HCT116 (cell line): ENCODE data around the gene BLOC1S3. TPM values are rescaled to one million over a fixed set of nuclear protein-coding genes. Genes with fewer than 3 reads are reported as not detected.
A peak's percentile ranks its signal among the peaks of the same experiment; 100 is the strongest.

Source experiments
- ATAC-seq: fragments of 200-7000 bp; cut with Tn5 transposase; 2 replicates; pipeline ENCODE4 v1.9.1; 2020; ENCODE audit warnings: mild to moderate bottlenecking, moderate library complexity
- BruUV-seq: library from RNA; stranded (reverse); fragments of 400-500 nt; replicated peaks from 2 replicates; lab custom pipeline; 2021; lab: Mats Ljungman, UMichigan
- CTCF ChIA-PET: fragments of 300-600 bp; sonication (Branson Sonifier 250); formaldehyde crosslinking; loops from one replicate; lab custom pipeline; 2021; ENCODE audit warnings: antibody characterized with exemption; lab: Charles Lee
- POLR2A ChIA-PET: fragments of 300-600, 350-600 bp; sonication (Branson Sonifier 250); formaldehyde crosslinking; loops from one replicate; lab custom pipeline; 2021; ENCODE audit warnings: antibody characterized with exemption; lab: Charles Lee
- RAD21 ChIA-PET, 2 experiments: fragments of 300-600 bp; sonication (Branson Sonifier 250); formaldehyde crosslinking; loops; one replicate each; lab custom pipeline; 2023; ENCODE audit warnings: low total read pairs in 2 of 2; ENCODE audit not compliant: uncharacterized antibody in 2 of 2, unreplicated experiment in 2 of 2, low non-redundant PET in 1 of 2; lab: Charles Lee
- DNase-seq: peaks from one replicate; pipeline ENCODE4 v3.0.0-alpha.2; 2010; ENCODE audit warnings: low read depth, low spot score
- H2AFZ ChIP-seq: fragments of 200-600 bp; shearing (Covaris generic), sonication (generic); 2 replicates; pipeline ENCODE4 v1.6.1; 2017; ENCODE audit warnings: low read depth, mixed run types, mixed read lengths, antibody characterized with exemption, low read length; ENCODE audit not compliant: poor library complexity, severe bottlenecking
- H3K27ac ChIP-seq: 2 replicates; pipeline ENCODE4 v1.5.1; 2012; ENCODE audit warnings: low read depth, low read length
- H3K27me3 ChIP-seq: fragments of 200-600 bp; sonication (generic); 2 replicates; pipeline ENCODE4 v1.6.1; 2016; ENCODE audit warnings: mixed run types, low read length, mixed read lengths; ENCODE audit not compliant: insufficient read depth
- H3K36me3 ChIP-seq, 2 experiments: fragments of 200-500 bp in 1 of 2; fragments of 200-600 bp in 1 of 2; sonication (Bioruptor generic) in 1 of 2; sonication (generic) in 1 of 2; 2 replicates each; pipeline versions ENCODE4 v1.5.1 to v1.6.1; 2014 to 2016; ENCODE audit warnings: low read length in 2 of 2, inconsistent platforms in 1 of 2, mixed read lengths in 1 of 2, mixed run types in 1 of 2; ENCODE audit not compliant: insufficient read depth in 2 of 2, control insufficient read depth in 1 of 2
- H3K4me1 ChIP-seq, 2 experiments: fragments of 200-600 bp in 1 of 2; sonication (generic) in 1 of 2; 2 replicates each; pipeline versions ENCODE4 v1.5.1 to v1.6.1; 2012 to 2017; ENCODE audit warnings: low read length in 2 of 2, inconsistent platforms in 1 of 2, mild to moderate bottlenecking in 1 of 2, mixed read lengths in 1 of 2, mixed run types in 1 of 2, moderate library complexity in 1 of 2; ENCODE audit not compliant: insufficient read depth in 2 of 2, control insufficient read depth in 1 of 2
- H3K4me2 ChIP-seq: fragments of 200-600 bp; sonication (generic); 2 replicates; pipeline ENCODE4 v1.6.1; 2017; ENCODE audit warnings: mixed run types, low read length, mixed read lengths
- H3K4me3 ChIP-seq, 2 experiments: fragments of 200-600 bp in 1 of 2; sonication (generic) in 1 of 2; replicated peaks in 1 of 2; 2 replicates each; pipeline ENCODE4 v1.5.1; 2011 to 2016; ENCODE audit warnings: low read length in 2 of 2, control low read depth in 1 of 2, low read depth in 1 of 2, mild to moderate bottlenecking in 1 of 2, mixed read lengths in 1 of 2, mixed run types in 1 of 2
- H3K79me2 ChIP-seq: fragments of 200-600 bp; sonication (generic); 2 replicates; pipeline ENCODE4 v1.6.1; 2017; ENCODE audit warnings: mild to moderate bottlenecking, mixed run types, low read length, moderate library complexity, mixed read lengths; ENCODE audit not compliant: insufficient read depth
- H3K9ac ChIP-seq: fragments of 200-600 bp; sonication (generic); 2 replicates; pipeline ENCODE4 v1.6.1; 2016; ENCODE audit warnings: low read length, mixed read lengths
- H3K9me2 ChIP-seq: fragments of 200-600 bp; sonication (generic), shearing (Covaris generic); 2 replicates; pipeline ENCODE4 v1.6.1; 2017; ENCODE audit warnings: mixed run types, mild to moderate bottlenecking, moderate library complexity; ENCODE audit not compliant: insufficient read depth
- H3K9me3 ChIP-seq, 2 experiments: fragments of 200-500 bp in 1 of 2; fragments of 200-600 bp in 1 of 2; sonication (Bioruptor generic) in 1 of 2; sonication (generic) in 1 of 2; 2 replicates each; pipeline ENCODE4 v1.6.1; 2014 to 2017; ENCODE audit warnings: low read length in 2 of 2, mixed read lengths in 2 of 2, inconsistent platforms in 1 of 2, low read depth in 1 of 2, mild to moderate bottlenecking in 1 of 2, mixed run types in 1 of 2, moderate library complexity in 1 of 2; ENCODE audit not compliant: control insufficient read depth in 1 of 2, insufficient read depth in 1 of 2
- H4K20me1 ChIP-seq: fragments of 200-600 bp; sonication (generic), shearing (Covaris generic); 2 replicates; pipeline ENCODE4 v1.6.1; 2017; ENCODE audit warnings: mixed run types, mild to moderate bottlenecking, moderate library complexity; ENCODE audit not compliant: insufficient read depth
- ELF1 ChIP-seq: IDR thresholded peaks from 2 replicates; pipeline ENCODE4 v1.6.1; 2012; ENCODE audit warnings: low read depth, borderline replicate concordance
- intact Hi-C: fragments of 100-400 bp; cut with micrococcal nuclease; formaldehyde crosslinking; loops from 2 replicates; pipeline ENCODE4 v1.10.0; 2022
- total RNA-seq: library from RNA; stranded (reverse); gene quantifications from one replicate; pipeline ENCODE4 v1.2.1, GENCODE V29; 2021; ENCODE audit not compliant: unreplicated experiment
- TF ChIP-seq, protein P1 (sequence below), 3 experiments: fragments of 200-600 bp in 1 of 3; sonication (generic) in 1 of 3; IDR thresholded peaks in 2 of 3; conservative IDR thresholded peaks in 1 of 3; 2 replicates each; pipeline ENCODE4 v1.5.1; 2012 to 2017; ENCODE audit warnings: low read depth in 2 of 3, low read length in 2 of 3, antibody characterized with exemption in 1 of 3, borderline replicate concordance in 1 of 3, control low read depth in 1 of 3, mild to moderate bottlenecking in 1 of 3, mixed read lengths in 1 of 3, mixed run types in 1 of 3, moderate library complexity in 1 of 3; ENCODE audit not compliant: insufficient read depth in 1 of 3

Gene BLOC1S3
- total RNA-seq, 1 experiment from 2014 or later = 12.2 TPM

DNA sequence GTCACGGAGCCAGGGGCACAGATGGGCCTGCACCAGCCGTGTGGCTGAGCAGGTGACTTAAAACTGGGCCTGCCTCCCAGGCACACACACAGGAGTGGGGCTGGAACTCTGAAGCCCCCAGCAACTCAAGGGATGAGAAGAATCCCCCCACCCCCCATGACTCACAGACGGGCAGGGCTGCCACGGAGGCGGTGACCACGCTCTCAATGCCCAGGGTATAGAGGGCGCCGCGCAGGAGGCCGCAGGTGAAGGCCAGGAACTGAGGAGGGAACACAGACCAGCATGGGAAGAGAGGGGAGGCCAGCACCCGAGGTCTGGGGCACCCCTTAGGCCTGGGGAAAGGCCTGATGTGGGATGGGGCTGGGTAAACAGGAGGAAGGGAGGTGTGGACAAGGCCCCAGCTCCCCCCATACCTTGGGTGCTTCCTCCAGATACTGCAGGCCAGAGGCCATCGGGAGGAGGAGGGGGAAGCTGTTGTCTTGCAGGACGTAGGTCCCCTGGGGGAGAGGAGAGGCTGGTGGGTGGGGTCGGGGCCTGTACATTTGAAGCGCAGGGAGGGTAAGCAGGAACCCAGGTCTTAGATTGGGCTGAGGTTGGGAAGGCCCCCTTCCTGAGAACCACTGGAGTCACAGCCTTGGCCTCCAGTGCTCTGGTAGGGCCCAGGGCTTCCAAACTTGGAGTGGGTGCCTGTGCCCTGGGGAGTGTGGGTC is 14.7 kb upstream of the BLOC1S3 start:
- H3K4me3 ChIP-seq = peak overlapping the region; percentile 20 to 33; a peak in 3 of 4 replicates
- H3K79me2 ChIP-seq = no peaks in the 10 kb centered on the region
- ChIA-PET RAD21 (interaction anchor here in 1 of 2 experiments (0.6 kb wide), 1 partner anchor 63 kb away, joined by 3 read pairs; no protein-coding TSS in a partner anchor), CTCF (interaction anchor here (0.5 to 1.5 kb wide), 6 partner anchors 9 to 142 kb away, joined by 3 to 12 read pairs (median 3); partner anchors contain the start of genes BLOC1S3 and TRAPPC6A), POLR2A (interaction anchor here (1.1 to 1.4 kb wide), 2 partner anchors 9 to 14 kb away, joined by 4 to 7 read pairs; partner anchors contain the start of genes BLOC1S3 and TRAPPC6A)
- DNase-seq (no peak), ATAC-seq (no peak)
- peak overlapping the region; percentile 75 for H3K4me2 ChIP-seq
- H3K9ac ChIP-seq = peak overlapping the region; percentile 36; the same call in 1 of the 2 replicates
- peaks cover 22 to 39% of the 10 kb centered on the region in 2 experiments for H3K4me1 ChIP-seq
- no peaks in the 10 kb centered on the region for H4K20me1 ChIP-seq
- no peaks in the 10 kb centered on the region for H3K9me3 ChIP-seq
- intact Hi-C loops = loop anchor here (1.0 kb wide), 1 partner anchor 14 kb away; the partner anchor contains the start of genes BLOC1S3 and TRAPPC6A
- no peak overlapping the region; the same call in 1 of the 2 replicates for H3K27ac ChIP-seq
- no TSS peak for BruUV-seq
- TF ChIP-seq ELF1 = no peak
- TF ChIP-seq, protein P1, sequence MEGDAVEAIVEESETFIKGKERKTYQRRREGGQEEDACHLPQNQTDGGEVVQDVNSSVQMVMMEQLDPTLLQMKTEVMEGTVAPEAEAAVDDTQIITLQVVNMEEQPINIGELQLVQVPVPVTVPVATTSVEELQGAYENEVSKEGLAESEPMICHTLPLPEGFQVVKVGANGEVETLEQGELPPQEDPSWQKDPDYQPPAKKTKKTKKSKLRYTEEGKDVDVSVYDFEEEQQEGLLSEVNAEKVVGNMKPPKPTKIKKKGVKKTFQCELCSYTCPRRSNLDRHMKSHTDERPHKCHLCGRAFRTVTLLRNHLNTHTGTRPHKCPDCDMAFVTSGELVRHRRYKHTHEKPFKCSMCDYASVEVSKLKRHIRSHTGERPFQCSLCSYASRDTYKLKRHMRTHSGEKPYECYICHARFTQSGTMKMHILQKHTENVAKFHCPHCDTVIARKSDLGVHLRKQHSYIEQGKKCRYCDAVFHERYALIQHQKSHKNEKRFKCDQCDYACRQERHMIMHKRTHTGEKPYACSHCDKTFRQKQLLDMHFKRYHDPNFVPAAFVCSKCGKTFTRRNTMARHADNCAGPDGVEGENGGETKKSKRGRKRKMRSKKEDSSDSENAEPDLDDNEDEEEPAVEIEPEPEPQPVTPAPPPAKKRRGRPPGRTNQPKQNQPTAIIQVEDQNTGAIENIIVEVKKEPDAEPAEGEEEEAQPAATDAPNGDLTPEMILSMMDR (IDR thresholded peaks at IDR 0.05 in 2 of 3, conservative IDR thresholded peaks at IDR 0.05 in 1 of 3; ENCODE audit: borderline replicate concordance in 1 of 3, insufficient read depth in 1 of 3, low read depth in 2 of 3, low read length in 2 of 3) = no peak
- H2AFZ ChIP-seq = no peak overlapping the region
- no peaks in the 10 kb centered on the region for H3K9me2 ChIP-seq
- H3K27me3 ChIP-seq = no peaks in the 10 kb centered on the region
- no peaks in the 10 kb centered on the region for H3K36me3 ChIP-seq
